Nephron progenitor cell (in vitro differentiated cells): Measurements from ENCODE around the gene ADAM10.

Source experiments
- DNase-seq: peaks from one replicate; pipeline ENCODE4 v3.0.0; 2021
- H3K27ac Mint-ChIP-seq: 2 replicates; pipeline ENCODE4 v1.8.0; 2021; ENCODE audit warnings: mild to moderate bottlenecking, moderate library complexity, mixed read lengths
- H3K27me3 Mint-ChIP-seq: 2 replicates; pipeline ENCODE4 v1.8.0; 2021; ENCODE audit warnings: mild to moderate bottlenecking, low read depth, mixed read lengths; ENCODE audit not compliant: poor library complexity
- H3K36me3 Mint-ChIP-seq: 2 replicates; pipeline ENCODE4 v1.8.0; 2021; ENCODE audit warnings: low read depth, mixed read lengths
- H3K4me1 Mint-ChIP-seq: 2 replicates; pipeline ENCODE4 v1.8.0; 2021; ENCODE audit warnings: mixed read lengths
- H3K4me3 Mint-ChIP-seq: 2 replicates; pipeline ENCODE4 v1.8.0; 2021; ENCODE audit warnings: mild to moderate bottlenecking, moderate library complexity, mixed read lengths
- H3K9me3 Mint-ChIP-seq: 2 replicates; pipeline ENCODE4 v1.8.0; 2021; ENCODE audit warnings: mild to moderate bottlenecking, moderate library complexity, mixed read lengths
- TF ChIP-seq, protein P1 (sequence below): fragments of 200-600 bp; sonication (generic); IDR thresholded peaks from 2 replicates; pipeline ENCODE4 v1.5.0; 2021; ENCODE audit warnings: antibody characterized with exemption

The ADAM10 gene

DNA sequence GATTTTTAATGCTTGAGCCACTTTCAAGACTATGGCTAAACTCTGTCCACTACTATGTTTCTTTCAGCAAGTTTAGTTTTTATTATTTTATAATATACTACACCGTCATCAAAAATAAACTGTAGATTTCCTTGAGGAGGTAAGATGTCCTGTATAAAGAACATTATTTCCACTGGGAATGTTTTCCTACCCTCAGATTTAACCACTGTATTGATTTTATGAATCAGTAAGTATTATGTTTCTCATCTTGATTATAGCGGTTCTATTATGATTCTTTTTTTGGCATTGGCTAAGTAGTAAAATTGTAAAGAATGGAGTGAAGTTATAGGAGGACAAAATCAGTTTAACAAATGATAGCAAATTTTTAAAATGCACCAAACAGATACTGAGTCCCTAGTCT is 44.4 kb downstream of the ADAM10 start:
- no peak overlapping the region for H3K27ac Mint-ChIP-seq

DNA sequence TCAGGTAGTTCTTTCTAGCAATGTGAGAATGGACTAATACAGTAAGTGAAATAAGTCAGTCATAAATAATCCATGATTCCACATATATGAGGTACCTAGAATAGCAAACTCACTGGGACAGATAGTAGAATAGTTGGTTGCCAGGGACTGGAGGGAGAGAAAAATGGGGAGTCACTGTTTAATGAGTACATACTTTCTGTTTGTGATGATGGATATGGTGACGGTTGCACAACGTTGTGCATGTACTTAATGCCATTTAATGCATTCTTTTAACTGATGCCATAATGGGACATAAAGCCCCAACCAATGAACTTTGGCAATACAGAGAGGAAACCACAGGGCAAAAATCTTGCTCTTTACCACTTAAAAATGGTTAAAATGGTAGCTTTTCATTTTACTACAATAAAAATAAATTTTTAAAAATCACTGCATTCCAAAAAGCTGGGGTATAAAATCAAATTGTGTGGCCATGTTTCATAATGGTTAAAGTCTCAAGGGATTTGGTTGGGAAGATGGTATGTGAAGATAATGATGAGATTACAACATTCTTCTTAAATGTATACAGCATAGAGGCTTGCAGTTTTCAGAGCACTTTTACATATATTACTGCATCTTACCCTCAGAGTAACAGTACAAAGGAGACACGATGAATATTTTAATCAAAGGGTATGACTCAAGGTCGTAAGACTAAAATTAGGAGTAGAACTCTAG is 45.2 kb downstream of the ADAM10 start:
- peaks cover 78% of the 10 kb centered on the region for H3K36me3 Mint-ChIP-seq
- H3K4me1 Mint-ChIP-seq, result no peaks in the 10 kb centered on the region
- DNase-seq, result no peak
- no peak overlapping the region for H3K27ac Mint-ChIP-seq
- no peak overlapping the region for H3K4me3 Mint-ChIP-seq
- TF ChIP-seq, protein P1, sequence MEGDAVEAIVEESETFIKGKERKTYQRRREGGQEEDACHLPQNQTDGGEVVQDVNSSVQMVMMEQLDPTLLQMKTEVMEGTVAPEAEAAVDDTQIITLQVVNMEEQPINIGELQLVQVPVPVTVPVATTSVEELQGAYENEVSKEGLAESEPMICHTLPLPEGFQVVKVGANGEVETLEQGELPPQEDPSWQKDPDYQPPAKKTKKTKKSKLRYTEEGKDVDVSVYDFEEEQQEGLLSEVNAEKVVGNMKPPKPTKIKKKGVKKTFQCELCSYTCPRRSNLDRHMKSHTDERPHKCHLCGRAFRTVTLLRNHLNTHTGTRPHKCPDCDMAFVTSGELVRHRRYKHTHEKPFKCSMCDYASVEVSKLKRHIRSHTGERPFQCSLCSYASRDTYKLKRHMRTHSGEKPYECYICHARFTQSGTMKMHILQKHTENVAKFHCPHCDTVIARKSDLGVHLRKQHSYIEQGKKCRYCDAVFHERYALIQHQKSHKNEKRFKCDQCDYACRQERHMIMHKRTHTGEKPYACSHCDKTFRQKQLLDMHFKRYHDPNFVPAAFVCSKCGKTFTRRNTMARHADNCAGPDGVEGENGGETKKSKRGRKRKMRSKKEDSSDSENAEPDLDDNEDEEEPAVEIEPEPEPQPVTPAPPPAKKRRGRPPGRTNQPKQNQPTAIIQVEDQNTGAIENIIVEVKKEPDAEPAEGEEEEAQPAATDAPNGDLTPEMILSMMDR, result no peak
- H3K27me3 Mint-ChIP-seq, result peaks cover 4% of the 10 kb centered on the region
- peaks cover 34% of the 10 kb centered on the region for H3K9me3 Mint-ChIP-seq

More for the DNA sequence above, 44.4 kb downstream of the ADAM10 start:
- Mint-ChIP-seq H3K4me3 (no peak overlapping the region), H3K4me1 (no peaks in the 10 kb centered on the region), H3K36me3 (peaks cover 74% of the 10 kb centered on the region), H3K27me3 (peaks cover 4% of the 10 kb centered on the region), H3K9me3 (peaks cover 26% of the 10 kb centered on the region)
- TF ChIP-seq, protein P1, result no peak
- DNase-seq, result no peak

DNA sequence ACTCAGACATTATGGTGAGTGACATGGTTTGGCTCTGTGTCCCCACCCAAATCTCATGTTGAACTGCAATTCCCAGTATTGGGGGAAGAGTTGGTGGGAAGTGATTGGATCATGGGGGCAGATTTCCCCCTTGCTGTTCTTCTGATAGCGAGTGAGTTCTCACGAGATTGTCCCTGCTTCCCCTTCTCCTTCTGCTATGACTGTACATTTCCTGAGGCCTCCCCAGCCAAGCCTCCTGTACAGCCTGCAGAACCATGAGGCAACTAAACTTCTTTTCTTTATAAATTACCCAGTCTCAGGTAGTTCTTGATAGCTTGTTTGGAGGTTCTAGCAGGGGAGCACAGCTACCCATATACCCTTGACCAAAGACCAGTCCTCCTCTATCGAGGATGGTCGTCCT is 45.9 kb downstream of the ADAM10 start:
- H3K27me3 Mint-ChIP-seq, result peaks cover 4% of the 10 kb centered on the region
- no peak overlapping the region for H3K4me3 Mint-ChIP-seq
- H3K27ac Mint-ChIP-seq, result peak overlapping the region; percentile 49
- H3K4me1 Mint-ChIP-seq, result no peaks in the 10 kb centered on the region
- TF ChIP-seq, protein P1, result no peak
- DNase-seq, result no peak
- H3K36me3 Mint-ChIP-seq, result peaks cover 85% of the 10 kb centered on the region
- H3K9me3 Mint-ChIP-seq, result peaks cover 41% of the 10 kb centered on the region

DNA sequence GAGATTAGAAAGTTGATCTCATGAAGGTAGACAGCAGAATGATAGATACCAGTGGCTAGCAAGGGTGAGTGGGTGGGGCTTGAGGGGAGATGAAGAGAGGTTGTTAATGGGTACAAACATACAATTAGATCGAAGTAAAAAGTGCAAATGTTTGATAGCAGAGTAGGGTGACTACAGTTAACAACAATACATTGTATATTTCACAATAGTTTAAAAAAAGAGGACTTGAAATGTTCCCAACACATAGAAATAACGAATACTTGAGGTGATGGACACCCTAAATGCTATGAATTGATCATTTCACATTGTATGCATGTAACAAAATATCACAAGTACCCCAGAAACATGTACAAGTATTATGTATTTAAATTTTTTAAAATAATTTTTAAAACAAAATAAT is 47.3 kb downstream of the ADAM10 start:
- peaks cover 88% of the 10 kb centered on the region for H3K36me3 Mint-ChIP-seq
- DNase-seq, result no peak
- TF ChIP-seq, protein P1, result no peak
- H3K27ac Mint-ChIP-seq, result no peak overlapping the region
- peaks cover 54% of the 10 kb centered on the region for H3K9me3 Mint-ChIP-seq
- H3K4me1 Mint-ChIP-seq, result no peaks in the 10 kb centered on the region
- peaks cover 4% of the 10 kb centered on the region for H3K27me3 Mint-ChIP-seq
- no peak overlapping the region for H3K4me3 Mint-ChIP-seq

DNA sequence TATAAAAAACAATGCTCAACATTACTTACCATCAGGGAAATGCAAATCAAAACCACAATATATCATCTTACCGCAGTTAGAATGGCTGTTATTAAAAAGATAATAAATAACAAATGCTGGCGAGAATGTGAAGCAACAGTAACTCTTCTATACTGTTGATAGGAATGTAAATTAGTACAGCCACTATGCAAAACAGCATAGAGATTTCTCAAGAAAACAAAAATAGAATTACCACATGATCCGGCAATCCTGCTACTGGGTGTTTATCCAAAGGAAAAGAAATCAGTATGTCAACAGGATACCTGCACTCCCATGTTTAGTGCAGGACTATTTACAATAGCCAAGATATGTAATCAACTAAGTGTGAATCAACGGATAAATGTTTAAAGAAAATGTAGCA is 48.1 kb downstream of the ADAM10 start:
- H3K36me3 Mint-ChIP-seq, result peaks cover 87% of the 10 kb centered on the region
- no peak for DNase-seq
- TF ChIP-seq, protein P1, result no peak
- no peak overlapping the region for H3K4me3 Mint-ChIP-seq
- no peak overlapping the region for H3K27ac Mint-ChIP-seq
- H3K4me1 Mint-ChIP-seq, result no peaks in the 10 kb centered on the region
- peaks cover 54% of the 10 kb centered on the region for H3K9me3 Mint-ChIP-seq
- peaks cover 4% of the 10 kb centered on the region for H3K27me3 Mint-ChIP-seq

DNA sequence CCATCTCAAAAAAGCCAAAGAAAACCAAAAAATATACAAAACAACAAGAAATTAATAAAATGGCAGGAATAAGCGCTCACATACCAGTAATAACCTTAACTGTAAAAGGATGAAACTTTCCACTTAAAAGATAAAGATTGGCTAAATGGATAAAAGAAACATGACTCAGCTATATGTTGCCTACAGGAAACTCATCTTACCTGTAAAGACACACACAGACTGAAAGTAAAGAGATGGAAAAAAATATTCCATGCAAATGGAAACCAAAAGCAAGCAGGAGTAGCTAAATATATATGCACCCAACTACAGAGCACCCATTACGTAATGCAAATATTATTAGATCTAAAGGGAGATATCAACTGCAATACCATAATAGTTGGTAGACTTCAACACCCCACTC is 49.7 kb downstream of the ADAM10 start:
- Mint-ChIP-seq H3K4me3 (no peak overlapping the region), H3K27ac (no peak overlapping the region), H3K27me3 (peaks cover 4% of the 10 kb centered on the region), H3K36me3 (peaks cover 79% of the 10 kb centered on the region), H3K9me3 (peaks cover 54% of the 10 kb centered on the region), H3K4me1 (peaks cover 8% of the 10 kb centered on the region)
- DNase-seq, result no peak
- TF ChIP-seq, protein P1, result no peak
